GM18873 (cell line): ENCODE measurements around the gene PODXL2.

ENCODE experiments used
- ATAC-seq: cut with Tn5 transposase; IDR thresholded peaks from one replicate; pipeline ENCODE4 v1.9.1; 2021; ENCODE audit warnings: mild to moderate bottlenecking, moderate library complexity, moderate number of reproducible peaks; ENCODE audit not compliant: unreplicated experiment, low FRiP score

PODXL2 gene, protein sequence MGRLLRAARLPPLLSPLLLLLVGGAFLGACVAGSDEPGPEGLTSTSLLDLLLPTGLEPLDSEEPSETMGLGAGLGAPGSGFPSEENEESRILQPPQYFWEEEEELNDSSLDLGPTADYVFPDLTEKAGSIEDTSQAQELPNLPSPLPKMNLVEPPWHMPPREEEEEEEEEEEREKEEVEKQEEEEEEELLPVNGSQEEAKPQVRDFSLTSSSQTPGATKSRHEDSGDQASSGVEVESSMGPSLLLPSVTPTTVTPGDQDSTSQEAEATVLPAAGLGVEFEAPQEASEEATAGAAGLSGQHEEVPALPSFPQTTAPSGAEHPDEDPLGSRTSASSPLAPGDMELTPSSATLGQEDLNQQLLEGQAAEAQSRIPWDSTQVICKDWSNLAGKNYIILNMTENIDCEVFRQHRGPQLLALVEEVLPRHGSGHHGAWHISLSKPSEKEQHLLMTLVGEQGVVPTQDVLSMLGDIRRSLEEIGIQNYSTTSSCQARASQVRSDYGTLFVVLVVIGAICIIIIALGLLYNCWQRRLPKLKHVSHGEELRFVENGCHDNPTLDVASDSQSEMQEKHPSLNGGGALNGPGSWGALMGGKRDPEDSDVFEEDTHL

DNA sequence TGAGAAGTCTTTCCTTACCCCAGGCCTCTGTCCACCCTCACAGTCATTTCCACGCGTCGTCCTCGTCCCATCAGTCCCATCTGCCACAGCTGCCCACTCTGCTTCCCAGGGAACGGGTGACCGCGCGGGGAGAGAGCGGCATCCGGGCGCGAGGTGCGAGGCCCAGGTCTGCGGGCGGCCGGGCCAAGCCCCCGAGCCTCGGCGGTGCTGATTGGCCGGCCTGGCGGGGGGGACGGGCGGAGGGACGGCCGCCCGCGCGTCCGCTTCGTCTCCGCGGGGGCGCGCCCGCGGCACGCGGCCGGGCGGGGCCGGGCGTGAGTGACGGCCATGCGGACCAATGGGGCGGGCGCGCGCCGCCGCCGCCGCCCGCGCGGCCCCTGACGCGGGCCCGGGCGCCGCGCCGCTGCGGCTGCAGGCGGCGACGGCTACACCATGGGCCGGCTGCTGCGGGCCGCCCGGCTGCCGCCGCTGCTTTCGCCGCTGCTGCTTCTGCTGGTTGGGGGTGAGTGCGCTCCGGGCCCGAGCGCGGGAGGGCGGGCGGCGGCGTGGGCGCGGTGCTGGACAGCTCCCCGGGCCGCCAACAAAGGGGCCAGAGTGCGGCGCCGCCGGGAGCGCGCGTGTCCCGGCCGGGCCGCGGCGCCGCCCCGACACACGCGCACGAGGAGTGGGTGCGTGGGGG, at the start of gene PODXL2:
TSS of gene PODXL2 (plus strand) at position 398 of the 679 bp plus-strand sequence. CDS start at position 433, 35 bp downstream.
- ATAC-seq = no peak

DNA sequence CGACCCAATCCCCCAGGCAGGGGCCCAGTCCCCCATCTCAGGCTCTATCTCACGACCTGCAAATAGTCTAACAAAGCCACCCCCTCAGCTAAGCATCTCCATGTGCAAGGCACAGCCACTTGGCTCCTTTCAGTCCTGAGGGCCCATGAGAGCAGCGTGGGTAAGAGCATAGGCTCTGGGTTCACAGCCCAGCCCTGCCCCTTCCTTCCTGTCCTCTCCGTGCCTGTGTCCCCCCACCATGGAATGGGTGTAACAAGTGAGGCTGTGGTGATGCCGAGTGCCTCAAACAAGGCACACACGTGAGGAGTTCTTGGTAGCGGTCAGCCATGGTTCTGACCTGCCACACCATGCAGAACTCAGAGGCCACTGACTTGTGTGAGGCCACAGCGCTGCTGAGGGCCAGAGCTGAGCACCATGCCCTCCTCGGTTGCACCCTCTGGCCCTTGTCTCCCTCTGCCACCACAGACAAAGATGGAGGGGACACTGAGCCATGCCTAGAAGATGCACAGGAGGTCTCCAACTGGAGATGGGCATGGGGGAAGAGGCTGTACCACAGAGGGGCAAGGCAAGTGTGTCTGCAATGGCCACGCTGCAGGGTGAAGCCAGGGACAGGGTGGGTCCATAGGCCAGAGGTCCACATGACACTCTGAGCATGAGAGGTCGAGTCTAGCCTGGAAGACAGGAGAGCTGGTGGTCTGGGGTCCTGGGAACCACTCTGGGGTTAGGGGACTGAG, 48.5 kb upstream of the PODXL2 start:
- no peak for ATAC-seq

DNA sequence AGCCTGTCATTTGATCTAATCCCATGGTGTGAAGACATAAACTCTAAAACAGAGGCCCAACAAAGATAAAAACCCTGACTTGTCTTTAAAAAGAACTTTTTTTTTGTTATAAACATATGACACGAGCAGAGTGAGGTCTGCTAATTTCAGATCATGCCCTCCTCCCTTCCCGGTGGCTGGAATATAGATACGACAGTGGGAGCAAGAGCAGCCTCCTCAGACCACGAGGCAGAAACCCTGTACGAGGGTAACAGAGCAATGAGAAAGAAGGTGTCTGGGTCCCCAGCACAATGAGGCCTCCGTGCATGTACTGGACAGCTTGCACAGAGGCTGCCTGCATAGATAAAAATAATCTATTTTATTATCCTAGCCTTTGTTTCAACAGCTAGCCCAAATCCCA, 44.3 kb upstream of the PODXL2 start:
- ATAC-seq = no peak

DNA sequence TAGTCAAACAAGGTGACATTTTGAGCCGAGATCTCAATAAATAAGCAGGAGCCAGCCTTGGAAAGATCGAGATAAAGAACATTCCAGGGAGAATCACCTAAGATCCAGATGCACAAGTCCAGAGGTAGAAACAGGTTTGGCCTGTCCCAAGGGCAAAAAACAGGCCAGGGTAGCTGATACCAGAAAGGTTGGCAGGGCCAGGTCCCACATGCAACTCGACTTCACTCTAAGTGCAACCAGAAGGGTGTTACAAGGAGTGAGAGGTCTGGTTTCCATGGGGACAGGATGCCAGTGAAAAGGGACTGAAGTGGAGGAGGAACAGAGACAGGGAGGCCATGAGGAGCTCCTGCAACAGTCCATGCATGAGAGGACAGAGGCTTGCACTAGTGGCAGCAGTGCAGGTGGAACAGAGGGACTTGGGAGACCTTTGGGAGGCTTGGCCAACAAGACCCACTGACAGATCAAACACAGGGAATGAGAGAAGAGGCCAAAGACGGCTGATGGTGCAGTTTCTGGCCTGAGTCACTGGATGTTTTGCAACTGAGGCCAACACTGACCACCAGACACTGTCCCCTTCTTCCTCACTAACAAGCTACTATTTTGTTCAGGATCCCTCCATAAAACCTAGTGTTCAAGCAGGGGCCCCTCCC, 43.7 kb upstream of the PODXL2 start:
- no peak for ATAC-seq

DNA sequence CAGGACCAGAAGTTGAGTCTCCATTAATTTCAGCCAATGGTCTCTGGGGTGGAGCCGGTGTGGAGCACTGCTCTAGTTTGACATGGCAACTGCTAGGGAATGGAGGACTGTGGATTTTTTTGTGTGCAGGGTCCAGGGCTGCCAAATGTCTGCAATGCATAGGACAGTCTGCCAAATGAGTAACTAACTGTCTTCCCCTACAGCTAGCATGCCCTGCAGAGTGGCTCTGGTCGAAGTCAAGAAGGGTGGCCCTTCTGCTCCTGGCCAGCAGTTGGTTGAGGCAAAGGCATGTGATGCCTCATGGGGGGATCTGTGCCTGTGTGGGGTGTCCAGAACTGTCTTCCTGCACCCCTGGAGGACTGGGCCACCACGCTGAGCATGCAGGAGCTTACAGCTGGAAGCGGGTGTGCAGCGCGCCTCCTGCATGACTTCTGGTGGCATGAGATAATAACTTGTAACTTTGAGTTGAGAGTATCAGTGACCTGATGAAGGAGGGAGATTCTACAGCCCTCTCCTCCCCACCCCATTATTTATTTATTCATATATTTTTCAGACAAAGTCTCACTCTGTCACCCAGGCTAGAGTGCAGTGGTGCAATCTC, 43.1 kb upstream of the PODXL2 start:
- ATAC-seq = no peak

DNA sequence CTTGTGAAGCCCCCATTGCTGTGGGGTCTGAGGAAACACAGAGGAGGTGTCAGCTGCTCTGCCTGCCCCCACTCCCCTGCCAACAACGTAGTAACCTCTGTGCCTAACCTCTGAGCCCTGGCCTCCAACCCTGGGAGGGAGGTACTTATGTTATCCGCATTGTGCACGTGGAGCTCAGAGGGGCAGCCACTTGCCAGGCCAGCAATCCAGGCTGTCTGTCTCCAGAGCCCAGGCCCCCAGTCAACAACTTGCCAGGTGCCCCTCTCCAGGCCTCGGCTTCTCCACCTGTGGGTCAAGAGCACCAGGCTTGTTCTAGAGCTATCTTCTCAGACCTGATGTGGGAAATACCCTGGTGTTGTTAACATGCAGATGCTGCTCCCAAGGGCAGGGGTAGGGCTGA, 41.1 kb upstream of the PODXL2 start:
- ATAC-seq = no peak

DNA sequence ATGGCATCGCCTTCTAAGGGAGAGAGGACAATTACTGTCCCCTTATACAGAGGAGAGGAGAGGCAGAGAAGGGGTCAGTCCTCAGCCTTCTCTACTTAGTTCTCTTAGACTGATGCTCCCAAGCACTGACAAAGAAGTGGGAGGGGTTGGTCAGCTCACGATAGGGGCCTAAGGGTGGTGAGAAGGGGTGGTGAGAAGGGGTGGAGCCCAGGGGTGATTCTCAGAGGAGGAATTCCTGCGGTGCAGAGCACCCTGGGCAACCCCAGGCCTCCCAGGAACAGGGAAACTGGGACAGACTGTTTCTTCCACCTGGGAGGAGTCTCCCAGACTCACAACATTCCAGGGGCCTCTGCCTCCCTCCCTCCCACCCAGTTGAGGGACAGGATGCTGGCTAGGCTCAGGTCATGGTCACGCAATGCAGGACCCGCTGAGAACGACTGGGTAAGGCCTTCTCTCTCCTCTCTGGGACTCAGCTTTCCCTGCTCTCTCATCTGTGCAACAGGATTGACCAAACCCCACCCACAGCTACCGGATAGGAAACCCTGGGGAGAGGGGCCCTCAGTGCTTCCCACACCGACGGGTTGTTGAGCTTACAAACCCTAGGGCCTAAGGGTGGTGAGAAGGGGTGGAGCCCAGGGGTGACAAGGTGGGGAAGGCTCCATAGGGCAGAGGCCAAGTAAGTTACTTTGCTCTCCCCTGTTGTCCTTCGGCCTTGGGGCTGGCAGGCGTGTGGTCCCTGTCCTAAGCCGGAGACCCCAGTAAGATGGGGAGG, 40.0 kb upstream of the PODXL2 start:
- no peak for ATAC-seq

DNA sequence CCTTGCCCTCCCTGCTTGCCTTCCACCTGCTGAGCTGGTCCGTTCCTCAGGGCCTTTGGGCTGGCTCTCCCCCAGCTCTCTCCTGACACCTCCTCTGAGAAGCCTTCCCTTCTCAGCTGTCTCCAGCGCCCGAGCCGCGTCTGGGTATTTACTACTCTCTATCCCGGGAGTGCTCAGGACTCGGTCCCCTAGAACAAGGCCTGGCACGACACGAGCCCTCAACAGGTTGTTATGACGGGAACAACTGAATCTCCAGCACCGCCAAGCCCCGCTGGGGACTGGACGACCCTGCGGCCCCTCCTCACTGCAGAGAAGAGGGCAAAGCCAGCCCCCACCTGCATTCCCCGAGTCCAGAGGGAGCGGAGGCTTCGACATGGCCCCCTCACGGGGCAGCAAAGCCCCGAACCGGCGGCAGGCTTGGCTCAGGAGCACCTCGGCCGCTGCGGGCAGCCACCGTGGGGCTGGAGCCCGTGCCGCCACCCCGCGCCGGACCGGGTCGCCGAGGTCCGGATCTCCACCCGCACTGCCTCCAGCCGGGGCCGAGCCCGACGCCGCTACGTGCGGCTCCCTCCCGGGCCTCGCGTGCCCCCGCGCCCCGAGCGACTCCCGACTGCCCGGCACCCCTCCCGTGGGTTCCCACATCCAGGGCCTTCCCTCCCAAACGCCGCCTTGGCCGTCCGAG, 39.2 kb upstream of the PODXL2 start:
- peak; percentile 2 for ATAC-seq

DNA sequence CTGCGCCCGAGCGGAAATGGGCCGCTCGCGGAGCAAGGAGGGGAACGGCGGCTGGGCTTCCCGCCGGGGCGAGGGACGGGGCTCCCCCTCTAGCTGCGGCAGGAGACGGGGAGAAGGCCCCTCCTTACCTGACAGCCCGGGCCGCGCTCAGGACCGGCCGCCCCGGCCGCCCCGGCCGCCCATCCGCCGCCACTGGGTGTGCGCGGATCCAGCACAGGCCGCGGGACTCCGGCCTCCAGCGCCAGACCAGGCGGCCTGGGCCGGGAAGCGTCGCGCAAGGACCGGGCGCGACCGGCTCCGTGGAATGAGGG, 38.7 kb upstream of the PODXL2 start:
- peak; percentile 12 for ATAC-seq

DNA sequence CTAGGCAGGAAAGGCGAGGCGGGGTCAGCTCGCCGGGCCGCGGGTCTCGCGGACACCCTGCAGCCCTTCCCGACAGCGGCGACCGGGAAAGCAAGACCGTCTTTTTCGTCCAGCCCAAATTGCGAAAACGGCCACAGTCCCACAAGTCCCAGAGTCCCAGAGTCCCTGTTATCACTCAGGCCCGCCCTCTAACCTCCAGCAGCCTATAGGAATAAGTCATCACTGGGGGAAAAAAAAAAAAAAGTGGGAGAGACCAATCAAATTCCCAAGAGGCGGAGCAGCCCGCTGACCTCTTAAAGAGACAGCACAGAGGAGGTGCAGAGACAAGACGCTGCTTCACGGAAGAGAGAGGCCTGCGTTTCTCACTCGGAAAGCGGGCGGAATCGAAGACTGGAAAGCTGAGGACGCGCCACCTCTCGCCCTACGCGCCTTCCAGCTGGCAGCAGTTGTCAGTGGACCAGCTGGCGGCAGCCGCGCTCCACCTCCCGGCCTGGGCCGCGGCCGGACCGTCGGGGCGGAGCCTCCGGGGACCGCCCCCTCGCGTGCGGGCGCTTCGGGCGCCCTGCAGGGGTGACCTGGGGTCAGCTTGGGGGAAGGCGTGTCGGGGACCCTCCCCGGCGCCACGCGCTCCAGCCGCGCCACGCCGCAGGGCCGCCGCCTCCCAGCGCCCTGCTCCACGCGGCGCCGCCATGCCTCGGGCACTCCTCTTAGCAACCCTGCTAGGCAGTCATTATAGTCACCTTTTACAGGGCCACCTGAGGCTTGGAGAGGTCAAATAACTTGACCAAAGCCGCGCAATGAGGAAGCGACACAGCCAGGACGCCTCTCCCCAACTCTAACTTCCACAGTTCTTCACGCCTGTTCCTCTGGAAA, 38.2 kb upstream of the PODXL2 start, which contains the start of gene TPRA1:
TSS of gene TPRA1 (minus strand) at position 141 of the 873 bp plus-strand sequence. CDS start 10,587 bp downstream, outside the sequence.
- peak; percentile 70 for ATAC-seq

DNA sequence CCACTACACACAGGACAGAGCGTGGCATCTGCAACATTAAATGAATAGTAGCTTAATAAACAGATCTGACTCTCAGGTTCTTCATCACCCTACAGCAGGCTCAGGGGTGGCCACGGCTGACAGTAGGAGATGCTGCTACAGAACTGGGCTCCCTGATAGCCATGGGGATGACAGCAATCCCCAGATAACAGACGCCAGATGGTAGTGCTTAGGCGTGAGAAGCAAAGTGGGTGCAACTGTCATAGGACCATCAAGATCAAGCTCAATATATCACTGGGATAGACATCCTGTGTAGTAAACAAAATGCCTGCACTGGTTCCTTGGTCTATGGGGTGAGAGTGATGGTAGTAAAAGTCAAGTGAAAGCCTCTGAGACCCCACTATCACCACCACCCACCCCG, 35.8 kb upstream of the PODXL2 start:
- no peak for ATAC-seq

DNA sequence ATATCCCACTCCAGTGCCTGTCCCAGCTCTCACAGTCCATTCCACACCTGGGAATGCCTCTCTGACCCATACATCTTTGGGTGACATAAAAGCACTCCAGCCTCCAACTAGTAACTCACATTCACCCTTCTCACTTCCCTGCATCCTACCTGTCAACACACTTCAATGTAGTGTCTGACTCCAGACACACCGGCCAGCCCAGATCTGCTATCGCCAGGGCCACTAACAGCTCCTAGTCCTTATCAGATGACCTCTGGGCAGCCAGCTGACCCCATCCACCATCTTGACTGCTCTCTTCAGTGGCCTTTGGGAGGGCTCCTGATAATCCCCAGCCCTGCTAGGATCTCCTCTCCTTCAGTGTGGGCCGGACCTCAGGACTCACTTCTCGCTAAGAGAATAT, 33.7 kb upstream of the PODXL2 start:
- no peak for ATAC-seq

DNA sequence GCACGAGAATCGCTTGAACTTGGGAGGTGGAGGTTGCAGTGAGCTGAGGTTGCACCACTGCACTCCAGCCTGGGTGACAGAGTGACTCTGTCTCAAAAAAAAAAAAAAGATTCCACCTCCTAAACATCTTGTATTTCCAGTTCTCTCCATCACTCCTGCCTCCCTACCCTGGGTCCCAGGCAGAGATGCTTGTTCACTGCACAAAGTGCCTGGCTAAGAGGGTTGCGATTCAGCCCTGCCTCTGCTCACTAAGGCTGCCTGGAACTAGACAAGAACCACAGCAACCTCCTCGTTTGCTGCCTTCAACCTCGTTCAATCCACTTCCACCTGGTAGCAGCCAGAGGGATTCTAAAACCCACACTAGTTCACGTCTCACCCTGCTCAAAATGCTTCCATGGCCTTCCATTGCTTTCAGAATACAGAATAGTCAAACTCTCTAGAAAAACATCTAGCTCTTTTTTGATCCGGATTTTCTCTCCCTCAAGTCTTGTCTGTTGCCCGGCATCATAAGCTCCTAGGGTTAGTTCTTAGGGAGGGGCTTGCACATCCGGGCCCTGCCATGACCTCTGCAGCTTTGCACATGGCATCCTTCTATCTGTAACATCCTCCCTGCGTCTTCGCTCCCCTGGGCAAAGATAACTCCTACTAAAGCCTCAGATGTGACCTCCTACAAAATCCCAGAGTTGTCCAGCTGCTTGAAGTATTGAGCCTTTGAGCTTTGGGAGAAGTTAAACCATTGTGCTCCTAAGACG, 31.8 kb upstream of the PODXL2 start:
- ATAC-seq = no peak

DNA sequence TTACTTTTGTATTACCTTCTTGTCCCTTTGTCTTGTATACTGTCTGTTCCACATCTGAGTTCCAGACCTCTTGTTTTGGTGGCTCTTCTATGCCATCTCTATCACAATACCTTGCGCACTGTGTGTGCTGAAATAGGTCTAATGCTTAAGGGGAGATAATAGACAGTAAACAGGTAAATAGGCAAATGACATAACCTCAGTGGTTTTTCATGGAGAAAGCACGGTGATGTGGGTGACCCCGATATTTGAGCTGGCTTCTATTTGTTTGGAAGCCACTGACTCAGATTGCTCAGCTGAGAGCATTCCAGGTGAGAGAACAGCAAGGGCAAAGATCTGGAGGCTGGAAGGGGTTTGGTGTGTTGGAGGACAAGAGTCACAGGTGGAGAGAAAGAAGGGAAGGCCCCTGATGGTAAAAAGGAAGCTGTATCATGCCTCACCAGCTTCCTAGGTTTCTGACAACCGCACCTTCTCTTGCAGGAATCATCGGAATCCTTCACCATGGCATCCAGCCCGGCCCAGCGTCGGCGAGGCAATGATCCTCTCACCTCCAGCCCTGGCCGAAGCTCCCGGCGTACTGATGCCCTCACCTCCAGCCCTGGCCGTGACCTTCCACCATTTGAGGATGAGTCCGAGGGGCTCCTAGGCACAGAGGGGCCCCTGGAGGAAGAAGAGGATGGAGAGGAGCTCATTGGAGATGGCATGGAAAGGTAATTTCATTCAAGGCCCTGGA, 30.0 kb upstream of the PODXL2 start:
- no peak for ATAC-seq

DNA sequence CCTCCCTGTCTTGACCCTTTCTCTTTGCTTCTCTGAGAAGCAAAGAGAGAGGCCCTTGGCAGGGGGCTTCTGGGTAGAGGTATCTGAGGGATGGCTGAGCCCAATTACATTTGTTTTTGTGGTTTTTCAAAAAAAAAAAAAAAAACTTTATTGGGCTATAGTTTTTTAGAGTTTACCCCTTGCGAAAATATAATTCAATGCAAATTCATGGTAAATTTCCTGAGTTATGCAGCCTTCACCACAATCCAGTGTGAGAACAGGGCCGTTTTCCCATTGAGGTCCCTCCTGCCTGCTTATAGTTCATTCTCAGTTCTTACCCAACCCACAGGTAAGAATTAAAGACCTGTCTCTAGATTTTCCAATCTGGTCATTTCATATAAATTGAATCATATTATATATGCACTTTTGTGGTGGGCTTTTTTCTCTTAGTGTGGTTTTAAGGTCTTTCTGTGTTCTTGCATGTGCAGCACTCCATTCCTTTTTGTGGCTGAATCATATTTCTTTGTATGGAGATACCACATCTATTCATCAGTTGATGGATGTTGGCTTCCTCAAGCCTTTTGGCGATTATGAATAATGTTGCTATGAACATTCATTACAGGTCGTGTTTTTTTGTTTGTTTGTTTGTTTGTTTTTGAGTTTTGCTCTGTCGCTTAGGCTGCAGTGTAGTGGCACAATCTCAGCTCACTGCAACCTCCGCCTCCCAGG, 28.1 kb upstream of the PODXL2 start:
- ATAC-seq = no peak

DNA sequence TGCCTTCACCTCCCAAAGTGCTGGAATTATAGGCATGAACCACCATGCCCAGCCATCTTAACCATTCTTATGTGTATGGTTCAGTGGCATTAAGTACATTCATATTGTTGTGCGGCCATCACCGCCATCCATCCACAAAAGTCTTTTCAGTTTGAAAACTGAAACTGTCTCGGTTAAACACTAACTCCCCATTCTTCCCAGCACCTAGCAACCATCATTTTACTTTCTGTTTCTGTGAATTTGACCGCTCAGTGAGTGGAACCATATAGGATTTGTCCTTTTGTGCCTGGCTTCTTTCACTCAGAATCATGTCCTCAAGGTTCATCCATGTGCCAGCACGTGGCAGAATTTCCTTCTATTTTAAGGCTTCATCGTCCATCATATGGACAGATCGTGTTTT, 24.9 kb upstream of the PODXL2 start:
- no peak for ATAC-seq
